GM20000 (cell line): ENCODE data around the gene ERCC6.

Experiments
- DNase-seq: peaks from one replicate; pipeline ENCODE4 v3.0.0; 2012; ENCODE audit warnings: low spot score
- TF ChIP-seq, protein P1 (sequence below): IDR thresholded peaks from 2 replicates; pipeline ENCODE4 v1.5.1; 2012; ENCODE audit warnings: mild to moderate bottlenecking, control low read depth; ENCODE audit errors: extremely low read depth, missing control alignments

Gene ERCC6

DNA sequence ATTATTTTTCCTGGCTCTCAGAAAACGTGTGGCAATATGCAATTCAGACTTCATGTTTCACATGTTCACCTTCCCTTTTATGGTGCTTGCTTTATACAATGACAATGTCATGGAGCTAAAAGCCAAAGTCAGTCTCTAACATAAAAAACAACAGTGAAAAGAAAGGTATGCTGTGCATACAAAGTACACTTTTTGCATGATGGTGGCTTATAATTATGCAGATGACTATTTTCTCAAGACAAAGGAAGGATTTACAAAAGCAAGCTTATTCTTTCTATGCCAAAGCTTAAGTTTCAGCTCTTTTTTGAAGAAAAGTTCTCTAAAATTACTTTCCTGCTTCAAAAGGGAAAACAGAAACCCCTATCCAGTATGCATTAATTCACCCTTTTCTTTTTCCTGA, 15.6 kb downstream of the ERCC6 start:
- no peak for DNase-seq
- TF ChIP-seq, protein P1, sequence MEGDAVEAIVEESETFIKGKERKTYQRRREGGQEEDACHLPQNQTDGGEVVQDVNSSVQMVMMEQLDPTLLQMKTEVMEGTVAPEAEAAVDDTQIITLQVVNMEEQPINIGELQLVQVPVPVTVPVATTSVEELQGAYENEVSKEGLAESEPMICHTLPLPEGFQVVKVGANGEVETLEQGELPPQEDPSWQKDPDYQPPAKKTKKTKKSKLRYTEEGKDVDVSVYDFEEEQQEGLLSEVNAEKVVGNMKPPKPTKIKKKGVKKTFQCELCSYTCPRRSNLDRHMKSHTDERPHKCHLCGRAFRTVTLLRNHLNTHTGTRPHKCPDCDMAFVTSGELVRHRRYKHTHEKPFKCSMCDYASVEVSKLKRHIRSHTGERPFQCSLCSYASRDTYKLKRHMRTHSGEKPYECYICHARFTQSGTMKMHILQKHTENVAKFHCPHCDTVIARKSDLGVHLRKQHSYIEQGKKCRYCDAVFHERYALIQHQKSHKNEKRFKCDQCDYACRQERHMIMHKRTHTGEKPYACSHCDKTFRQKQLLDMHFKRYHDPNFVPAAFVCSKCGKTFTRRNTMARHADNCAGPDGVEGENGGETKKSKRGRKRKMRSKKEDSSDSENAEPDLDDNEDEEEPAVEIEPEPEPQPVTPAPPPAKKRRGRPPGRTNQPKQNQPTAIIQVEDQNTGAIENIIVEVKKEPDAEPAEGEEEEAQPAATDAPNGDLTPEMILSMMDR, result no peak

DNA sequence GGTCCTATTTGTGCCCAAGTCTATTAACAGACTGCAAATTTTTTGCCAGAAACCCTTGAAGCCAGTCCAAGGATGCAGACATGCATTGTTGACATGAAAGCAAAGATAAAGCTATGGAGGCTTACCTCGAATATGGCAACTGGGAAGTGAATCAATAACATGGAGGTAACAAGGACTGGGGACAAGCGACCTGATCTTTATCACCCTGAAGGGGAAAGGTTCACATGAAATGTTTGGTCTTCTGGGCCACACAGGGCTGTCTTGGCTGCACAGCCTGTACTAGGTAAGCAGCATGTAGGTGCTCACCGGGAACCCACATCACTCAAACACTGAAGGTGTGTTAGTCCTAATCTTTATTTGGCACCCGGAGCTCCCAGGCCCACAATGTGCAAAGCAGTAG, 17.9 kb downstream of the ERCC6 start:
- TF ChIP-seq, protein P1, result no peak
- DNase-seq, result no peak

DNA sequence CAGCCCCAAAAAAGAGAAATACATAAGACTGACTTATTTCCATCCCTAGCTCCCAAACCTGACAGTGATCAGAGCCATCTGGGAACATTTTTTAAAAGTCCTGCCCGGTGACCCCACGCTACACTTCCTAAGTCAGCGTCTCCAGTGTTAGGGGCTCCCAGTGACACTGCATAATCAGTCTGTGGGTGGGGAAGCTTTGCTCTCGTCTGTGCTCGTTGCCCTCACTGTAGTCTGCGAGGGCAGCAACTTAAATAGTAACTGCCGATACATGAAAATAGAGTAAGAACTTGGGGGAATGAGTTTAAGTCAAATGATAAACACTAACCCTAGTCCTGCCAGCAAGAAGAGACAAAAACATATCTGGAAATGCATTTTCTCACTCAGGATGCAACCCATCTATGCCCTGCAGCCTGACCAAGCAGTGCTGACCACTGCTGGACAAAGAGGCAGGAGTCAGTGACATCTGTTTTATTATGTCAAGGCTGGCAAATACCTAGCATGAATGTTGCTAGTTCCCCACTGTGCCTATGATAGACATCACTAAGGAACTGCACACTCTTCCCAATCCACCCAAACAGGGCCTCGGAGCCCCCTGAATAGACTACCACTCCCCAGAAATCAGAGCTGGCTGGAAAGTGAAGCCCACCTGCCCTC, 18.7 kb downstream of the ERCC6 start:
- no peak for DNase-seq
- TF ChIP-seq, protein P1, result no peak

DNA sequence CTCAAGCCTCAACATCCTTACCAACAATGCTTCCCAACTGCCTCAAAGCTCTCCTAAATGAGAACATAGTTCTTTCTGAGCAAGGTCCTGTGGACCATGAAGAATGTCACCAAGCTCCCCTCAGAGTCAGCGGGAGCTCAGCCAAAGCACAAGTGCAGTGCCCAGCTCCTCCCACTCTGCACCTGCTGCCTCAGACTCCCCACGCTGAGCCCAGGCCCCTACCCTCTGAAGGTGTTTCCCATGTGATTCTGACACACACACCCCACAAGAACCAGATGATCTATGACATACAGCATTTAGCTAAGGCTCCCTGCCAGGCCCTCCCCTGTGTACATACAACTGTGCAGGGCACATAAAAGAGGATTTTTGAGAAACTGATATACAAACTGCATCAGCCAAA, 19.2 kb downstream of the ERCC6 start:
- TF ChIP-seq, protein P1, result no peak
- no peak for DNase-seq

DNA sequence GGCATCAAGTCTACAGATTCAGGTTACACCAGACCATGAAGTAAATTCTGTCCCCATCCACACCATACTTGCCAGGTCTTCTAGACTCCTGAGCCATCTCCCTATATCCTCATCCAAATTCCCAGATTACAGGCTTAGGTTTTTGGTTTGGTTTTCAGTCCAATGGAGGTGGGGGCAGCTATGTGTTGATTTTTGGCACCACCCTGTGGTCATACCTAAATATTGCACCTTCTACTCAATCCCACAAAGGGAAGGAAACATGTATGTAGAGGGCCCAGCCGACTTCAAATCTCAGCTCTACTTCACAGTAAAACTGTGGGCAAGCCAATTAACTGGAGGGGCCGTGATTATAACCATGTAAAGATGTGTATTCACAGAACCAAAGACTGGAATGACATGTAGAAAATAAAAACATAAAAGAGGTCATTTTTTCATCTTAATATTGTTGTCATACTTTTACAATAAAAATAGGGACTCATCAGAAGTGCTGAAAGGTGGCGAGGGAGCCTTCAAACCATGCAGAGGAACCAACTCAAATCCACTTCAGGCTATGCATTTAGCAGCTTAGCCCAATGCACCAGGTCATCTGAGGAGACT, 19.8 kb downstream of the ERCC6 start:
- TF ChIP-seq, protein P1, result peak; percentile 43
- peak; percentile 52 for DNase-seq

DNA sequence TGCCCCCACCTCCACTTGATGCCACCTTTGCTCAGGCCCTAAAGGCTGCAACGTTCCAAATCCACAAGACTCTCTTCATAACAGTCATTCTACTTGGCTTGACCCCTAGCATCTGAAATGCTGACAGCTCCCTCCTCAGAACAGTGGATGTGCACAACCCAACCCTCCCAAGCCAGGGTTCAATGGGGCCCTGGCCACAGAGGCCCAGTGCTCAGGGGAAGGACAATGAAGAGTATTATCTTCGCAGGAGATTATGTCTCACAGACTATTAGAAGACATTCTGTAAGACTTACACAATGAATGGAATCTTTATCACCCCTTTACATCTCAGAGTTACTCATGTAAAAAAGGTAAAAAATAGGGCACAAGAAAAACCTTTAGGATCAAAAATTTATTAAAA, 20.4 kb downstream of the ERCC6 start:
- TF ChIP-seq, protein P1, result no peak
- no peak for DNase-seq

DNA sequence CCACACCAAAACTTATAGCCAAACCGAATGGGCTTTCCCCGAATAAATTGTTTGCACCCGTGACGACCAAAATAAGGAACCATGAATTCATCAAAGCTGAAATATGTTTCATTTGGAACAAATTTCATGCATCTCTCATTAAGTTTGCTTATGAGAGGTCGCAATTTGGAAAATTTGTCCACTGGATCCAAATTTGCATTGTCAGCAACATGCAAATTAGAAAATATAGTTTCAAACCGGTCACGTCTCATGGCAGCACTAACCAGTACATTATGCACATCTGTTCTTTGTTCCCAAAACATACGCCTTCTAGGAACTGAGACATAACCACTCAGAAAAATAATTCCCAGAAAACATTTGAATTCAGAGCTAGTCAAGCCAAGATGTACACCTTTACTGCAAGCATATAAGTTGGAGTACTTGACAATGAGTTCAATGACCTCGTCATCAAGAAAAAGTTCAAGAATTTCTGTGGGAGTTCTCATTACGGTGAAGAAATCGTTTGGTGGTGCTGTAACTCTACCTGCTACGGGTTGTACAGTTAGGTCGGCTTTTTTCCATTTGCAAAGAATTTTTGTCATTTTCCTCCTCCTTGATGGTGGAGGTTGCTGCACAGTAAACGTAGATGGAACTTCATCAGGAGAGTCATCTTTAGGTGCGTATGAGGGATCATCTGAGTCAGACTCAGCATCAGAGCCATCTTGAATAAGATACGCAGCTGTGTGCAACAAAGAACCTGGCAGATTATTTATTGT, 22.5 kb downstream of the ERCC6 start:
- TF ChIP-seq, protein P1, result no peak
- no peak for DNase-seq
